SK-N-SH (cell line): ENCODE measurements around the gene GMPPA.

Source experiments
- EP300 ChIP-seq, 2 experiments: IDR thresholded peaks; 2 replicates each; pipeline versions ENCODE4 v1.4.0 to v1.6.1; 2012; ENCODE audit warnings: borderline replicate concordance in 1 of 2, low read depth in 1 of 2, low read length in 1 of 2
- JUND ChIP-seq: IDR thresholded peaks from 2 replicates; pipeline ENCODE4 v1.4.0; 2012
- RCOR1 ChIP-seq: fragments of 150-350 bp; IDR thresholded peaks from 2 replicates; pipeline ENCODE4 v1.6.1; 2017; ENCODE audit warnings: antibody characterized with exemption, low read length
- YY1 ChIP-seq: IDR thresholded peaks from 2 replicates; pipeline ENCODE4 v1.4.0; 2012; ENCODE audit warnings: low read depth, mild to moderate bottlenecking
- TF ChIP-seq, protein P1 (sequence below): fragments of 200-600 bp; sonication (generic); IDR thresholded peaks from 2 replicates; pipeline ENCODE4 v1.6.1; 2017; ENCODE audit warnings: antibody characterized with exemption, mild to moderate bottlenecking, moderate library complexity

DNA sequence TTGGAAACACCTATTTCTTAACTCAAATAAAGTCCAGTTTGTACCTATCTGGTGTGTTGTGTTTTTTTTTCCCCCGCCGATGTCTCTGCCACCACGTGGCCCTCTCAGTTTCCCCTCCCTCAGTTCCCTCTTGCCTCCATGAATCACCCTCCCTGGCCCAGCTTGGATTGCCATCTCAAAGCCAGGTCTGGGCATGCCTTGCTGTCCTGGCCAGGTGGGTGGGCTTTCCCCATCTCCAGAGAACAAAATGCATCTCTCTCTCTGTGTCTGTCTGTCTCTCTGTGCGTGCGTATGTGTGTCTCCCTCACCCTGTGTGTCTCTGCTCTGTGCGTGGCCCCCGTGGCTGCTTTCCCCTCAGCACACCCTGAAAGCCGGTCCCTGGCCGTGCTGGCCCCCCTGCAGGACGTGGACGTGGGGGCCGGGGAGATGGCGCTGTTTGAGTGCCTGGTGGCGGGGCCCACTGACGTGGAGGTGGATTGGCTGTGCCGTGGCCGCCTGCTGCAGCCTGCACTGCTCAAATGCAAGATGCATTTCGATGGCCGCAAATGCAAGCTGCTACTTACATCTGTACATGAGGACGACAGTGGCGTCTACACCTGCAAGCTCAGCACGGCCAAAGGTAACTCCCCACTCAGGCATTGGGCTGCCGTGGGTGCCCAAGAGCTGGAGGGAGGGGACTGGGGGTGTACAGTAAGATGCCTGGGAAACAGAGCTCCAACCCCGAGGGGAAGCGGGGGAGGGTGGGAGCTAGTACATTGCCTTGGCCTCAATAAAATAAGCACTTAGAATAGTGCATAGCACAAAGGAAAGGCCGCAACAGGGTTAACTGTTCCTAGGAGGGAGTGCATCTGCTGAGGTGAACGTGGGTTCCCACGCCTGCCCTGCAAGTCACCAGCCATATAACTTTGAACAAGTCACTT lies 31.6 kb upstream of the GMPPA start:
- TF ChIP-seq, protein P1, sequence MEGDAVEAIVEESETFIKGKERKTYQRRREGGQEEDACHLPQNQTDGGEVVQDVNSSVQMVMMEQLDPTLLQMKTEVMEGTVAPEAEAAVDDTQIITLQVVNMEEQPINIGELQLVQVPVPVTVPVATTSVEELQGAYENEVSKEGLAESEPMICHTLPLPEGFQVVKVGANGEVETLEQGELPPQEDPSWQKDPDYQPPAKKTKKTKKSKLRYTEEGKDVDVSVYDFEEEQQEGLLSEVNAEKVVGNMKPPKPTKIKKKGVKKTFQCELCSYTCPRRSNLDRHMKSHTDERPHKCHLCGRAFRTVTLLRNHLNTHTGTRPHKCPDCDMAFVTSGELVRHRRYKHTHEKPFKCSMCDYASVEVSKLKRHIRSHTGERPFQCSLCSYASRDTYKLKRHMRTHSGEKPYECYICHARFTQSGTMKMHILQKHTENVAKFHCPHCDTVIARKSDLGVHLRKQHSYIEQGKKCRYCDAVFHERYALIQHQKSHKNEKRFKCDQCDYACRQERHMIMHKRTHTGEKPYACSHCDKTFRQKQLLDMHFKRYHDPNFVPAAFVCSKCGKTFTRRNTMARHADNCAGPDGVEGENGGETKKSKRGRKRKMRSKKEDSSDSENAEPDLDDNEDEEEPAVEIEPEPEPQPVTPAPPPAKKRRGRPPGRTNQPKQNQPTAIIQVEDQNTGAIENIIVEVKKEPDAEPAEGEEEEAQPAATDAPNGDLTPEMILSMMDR: no peak
- TF ChIP-seq YY1 (no peak), RCOR1 (no peak), EP300 (IDR thresholded peaks at IDR 0.05; ENCODE audit: borderline replicate concordance in 1 of 2, low read depth in 1 of 2, low read length in 1 of 2) (no peak), JUND (no peak)
